Activated CD8-positive, alpha-beta memory T cell treated with anti-CD3 and anti-CD28 coated beads for 1 hour (primary cell): ENCODE results near the gene CENPM.

Source experiments
- DNase-seq, 2 donors: peaks; one replicate each; pipeline ENCODE4 v3.0.0-alpha.2; 2020; ENCODE audit warnings: low read depth in 1 of 2; ENCODE audit errors: extremely low read depth in 1 of 2

The CENPM gene

GRCh38 chr22:41900652-41901312 is 46.2 kb downstream of the CENPM start:
- DNase-seq: no peak

GRCh38 chr22:41899992-41900651 is 46.8 kb downstream of the CENPM start:
- DNase-seq: no peak

- DNase-seq: no peak
Measured at GRCh38 chr22:41899110-41899509, 47.8 kb downstream of the CENPM start.

- DNase-seq: no peak
Measured at GRCh38 chr22:41898645-41899044, 48.3 kb downstream of the CENPM start.

- no peak for DNase-seq
Measured at GRCh38 chr22:41893591-41894375, 53.2 kb downstream of the CENPM start.

- DNase-seq: no peak
Measured at GRCh38 chr22:41892721-41893120, 54.2 kb downstream of the CENPM start.

GRCh38 chr22:41891407-41891806 is 55.5 kb downstream of the CENPM start:
- no peak for DNase-seq
